GM18868 (cell line): Measurements from ENCODE around the gene SSX2IP.
"Not testable (repeated sequence)": the region's sequence is repeated elsewhere in the genome, so short reads cannot be mapped to it uniquely, and the experiment has no call there.

Source experiments
- ATAC-seq: cut with Tn5 transposase; IDR thresholded peaks from one replicate; pipeline ENCODE4 v1.9.1; 2021; ENCODE audit warnings: mild to moderate bottlenecking, moderate library complexity; ENCODE audit not compliant: unreplicated experiment

The SSX2IP gene

DNA sequence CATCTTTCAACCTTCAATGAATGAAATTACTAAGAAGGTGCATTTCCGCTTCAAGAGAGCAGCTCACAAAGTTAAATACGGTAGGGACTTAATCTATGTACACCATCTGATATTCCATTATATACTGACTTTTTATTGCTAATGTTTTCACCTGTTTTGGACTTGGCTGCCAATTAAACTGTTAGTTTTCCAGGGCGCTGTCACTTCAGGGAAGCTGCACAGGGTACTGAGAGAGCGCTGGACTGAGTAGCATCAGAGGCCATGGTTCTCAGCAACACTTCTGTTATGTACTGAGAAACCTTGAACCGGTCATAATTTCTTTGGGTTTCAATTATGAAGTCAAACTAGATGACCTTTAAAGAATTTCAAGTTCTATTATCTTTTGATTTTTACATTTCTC is 8.2 kb downstream of the SSX2IP start:
- ATAC-seq = no peak

DNA sequence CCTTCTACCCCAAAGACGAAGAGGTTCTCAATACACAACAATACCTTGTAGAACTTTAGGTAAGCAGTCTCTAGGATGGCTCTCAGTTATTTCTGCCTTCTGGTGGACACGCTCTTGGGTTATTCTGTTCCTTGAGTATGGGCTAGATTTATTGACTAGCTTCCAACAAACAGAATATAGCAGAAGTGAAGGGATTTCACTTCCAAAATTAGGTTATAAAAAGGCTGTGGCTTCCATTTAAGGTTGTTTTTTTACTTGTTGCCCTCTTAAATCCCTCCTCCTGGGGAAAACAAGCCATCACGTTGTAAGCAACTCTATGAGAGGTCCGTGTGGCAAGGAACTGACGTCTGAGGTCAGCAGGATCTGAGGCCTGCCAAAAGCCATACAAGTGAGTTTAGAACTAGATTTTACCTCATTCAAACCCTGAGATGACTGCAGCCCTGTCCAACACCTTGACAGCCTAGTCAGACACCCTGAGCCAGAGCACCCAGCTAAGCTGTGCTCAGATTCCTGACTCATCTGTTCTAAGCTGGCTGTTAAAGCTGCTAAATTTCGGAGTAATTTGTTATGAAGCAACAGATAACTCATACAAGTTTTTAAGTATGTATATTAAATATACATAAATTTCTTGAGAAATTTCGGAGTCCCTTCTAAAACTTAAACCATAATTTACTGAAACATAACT is 12.7 kb downstream of the SSX2IP start:
- no peak for ATAC-seq

DNA sequence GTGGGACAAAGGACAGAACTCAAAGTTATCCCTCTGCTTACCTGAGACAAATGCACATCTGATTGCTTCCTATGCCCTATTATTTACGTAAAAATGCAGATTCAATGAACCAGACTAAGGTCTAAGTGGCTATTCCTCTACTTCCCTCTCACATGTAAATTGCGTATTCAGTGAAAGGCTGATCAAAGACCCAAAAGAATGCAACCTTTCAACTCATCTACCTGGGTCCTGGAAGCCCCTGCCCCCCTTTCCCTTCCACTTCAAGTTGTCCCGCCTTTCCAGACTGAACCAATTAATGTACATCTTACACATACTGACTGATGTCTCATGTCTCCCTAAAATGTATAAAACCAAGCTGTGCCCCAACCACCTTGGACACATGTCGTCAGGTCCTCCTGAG is 14.6 kb downstream of the SSX2IP start:
- ATAC-seq = no peak

DNA sequence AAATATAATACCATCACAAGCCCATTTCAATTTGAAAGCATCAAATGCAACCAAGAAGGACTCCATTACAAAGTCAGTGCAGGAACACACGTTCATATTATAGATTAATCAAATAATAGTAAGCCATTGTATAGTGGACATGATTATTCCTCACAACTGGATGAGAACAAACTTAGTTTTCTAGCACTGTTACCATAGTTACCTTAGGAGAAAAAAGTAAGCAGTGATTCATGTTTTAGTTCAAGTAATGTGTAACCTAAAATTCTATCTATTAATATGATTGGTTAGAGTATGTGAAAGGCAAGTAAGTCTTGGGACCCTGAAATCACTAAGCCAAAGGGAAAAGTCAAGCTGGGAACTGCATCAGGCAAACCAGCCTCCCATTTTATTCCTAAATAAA is 15.2 kb downstream of the SSX2IP start:
- no peak for ATAC-seq

DNA sequence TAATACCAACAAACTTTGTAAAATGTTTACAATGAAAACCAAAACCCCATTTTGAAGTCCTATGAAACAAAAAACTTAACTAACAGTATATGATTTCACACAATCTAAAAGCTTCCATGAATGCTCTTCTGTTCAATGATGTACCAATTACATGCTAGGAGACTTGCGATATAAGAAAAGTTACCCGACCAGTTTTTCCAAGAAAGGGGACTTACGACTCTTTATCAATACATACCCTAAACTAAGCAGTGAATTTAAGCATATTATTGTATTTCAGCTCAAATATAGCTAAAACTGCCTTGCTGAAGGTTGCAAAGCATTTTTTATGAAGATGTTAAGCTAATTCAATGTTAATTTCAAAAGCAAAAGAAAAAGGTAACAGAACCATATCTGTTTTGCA is 15.6 kb downstream of the SSX2IP start:
- ATAC-seq = no peak

DNA sequence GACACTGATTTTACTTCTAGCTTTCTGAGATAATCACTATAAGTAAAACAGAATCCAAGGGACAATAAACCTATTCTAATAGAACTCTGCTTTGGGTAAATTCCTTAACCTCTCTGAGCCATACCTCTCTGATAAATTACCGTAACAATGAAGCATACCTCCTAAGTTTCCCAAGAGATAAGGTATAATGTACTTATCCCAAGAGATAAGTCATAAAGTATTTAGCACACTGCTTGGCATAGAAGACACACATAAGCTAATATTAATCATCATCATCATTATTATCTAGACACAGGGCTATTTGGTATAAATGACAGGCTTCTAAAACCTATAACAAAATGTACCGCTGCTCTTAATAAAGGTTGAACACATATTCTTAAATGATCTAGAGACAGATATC is 16.2 kb downstream of the SSX2IP start:
- ATAC-seq = no peak

DNA sequence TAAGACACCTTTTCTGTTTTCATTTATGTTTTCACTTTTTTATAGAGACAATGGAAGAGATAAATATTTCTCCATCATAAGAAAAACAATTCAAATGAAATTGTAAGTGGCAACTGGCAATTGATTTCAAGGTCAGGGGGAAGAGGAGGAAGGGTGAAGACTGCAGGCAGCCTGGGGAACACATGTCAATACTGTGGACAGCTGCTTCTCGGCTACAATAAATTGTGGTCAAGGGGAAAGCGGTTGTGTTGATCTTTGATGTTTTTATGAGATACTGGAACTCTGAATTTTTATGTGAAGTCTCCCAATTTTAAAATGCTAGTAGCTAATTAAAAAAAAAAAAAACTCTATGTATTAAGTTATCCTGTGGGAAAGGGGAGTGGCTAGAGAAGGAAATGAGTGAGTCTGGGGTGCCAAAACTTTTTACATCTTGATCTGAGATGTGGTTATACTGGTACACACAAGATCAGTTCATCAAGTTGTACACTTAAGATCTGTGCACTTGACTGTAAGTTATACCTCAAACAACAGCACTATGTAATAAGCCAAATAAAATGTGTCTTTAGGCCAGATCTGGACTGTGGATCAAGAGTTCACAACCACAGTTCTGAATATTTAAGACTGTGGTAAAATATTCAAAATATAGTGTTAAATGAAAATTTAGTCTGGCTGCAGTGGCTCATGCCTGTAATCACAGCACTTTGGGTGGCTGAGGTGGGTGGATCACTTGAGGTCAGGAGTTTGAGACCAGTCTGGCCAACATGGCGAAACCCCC is 18.0 kb downstream of the SSX2IP start:
- no peak for ATAC-seq

DNA sequence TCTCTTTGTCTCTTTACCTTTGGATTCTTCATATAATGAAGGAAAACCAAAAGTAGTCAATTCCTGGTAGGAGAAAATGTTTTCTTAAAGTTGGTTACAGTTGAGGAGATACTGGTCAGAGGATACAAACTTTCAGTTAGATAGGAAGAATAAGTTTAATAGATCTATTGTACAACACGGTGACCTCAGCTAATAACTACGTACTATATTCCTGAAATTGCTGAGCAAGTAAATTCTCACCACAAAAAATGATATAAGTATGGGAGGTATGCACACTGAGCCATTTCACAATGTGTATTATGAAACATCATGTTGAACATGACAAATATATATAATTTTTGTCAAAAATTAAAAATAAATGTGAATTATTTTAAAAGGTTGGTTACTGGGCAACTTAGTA is 20.4 kb downstream of the SSX2IP start:
- ATAC-seq = no peak

DNA sequence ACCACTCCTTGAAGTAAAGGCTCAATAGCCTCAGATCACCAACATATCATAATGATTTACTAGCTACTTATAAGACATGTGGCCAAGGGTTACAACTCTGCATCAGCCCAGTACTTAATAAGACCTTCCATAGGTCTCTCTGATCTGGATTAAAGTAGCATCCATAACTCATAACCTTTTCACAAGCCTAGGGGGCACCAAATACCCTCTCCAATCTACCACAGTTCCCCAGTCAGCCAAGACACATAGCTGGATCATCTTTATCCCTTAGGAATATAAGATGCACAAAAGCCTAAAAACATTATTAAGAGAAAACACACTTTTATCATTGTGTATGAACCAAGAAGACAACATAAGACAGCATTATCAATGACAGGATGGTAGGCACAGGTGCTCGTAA is 22.1 kb downstream of the SSX2IP start:
- no peak for ATAC-seq

DNA sequence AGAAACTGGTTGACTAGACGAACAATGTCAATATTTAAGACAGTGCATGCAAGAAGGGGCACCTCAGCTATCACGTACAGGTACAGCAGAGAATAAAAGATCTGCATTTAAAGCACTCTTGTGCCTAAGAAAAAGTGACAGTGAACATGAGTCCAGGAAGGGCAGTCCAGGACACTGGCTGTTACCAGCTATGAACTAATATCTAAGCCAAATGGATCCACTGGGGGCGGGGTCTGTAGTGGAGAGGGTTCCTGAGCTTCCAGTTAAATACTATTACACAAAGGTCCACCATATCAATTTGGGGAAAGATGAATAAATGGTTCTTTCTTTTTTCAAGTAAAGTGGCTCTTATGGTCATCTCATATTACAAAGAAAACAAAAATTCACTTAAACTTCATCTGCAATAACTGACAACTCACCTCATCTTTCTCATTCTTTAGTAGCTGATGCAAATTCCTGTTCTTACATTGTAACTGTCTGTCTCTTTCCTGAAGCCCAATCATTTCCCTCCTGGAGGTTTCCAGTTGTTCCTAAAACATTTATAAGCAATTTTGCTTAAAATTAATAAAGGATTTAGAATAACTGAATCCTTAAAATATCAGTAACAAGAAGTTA is 24.5 kb downstream of the SSX2IP start:
- ATAC-seq = no peak

DNA sequence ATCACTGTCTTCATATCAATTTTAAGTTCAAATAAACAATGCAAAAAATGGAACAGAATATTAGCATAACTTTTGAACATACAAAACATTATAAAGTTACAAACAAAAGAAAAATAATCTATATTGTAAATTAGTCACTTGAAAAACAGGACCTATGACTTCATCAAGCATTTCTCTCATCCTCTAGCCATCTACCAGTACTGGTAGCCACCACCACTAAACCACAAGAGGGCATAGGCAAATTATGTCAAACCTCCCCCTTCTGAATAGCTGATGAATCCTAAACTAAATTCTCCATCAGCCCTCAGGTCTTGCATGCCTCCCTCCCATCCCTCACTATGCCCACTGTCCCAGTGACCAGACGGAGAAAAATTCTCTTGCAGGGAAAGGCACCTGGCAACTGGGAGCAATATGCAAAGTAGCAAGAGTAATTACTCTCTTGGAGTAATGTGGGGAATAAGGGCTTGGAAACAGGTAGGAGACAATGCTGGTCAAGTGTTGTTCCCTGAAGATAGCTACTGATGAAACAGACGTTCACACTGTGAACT is 37.1 kb downstream of the SSX2IP start:
- no peak for ATAC-seq

DNA sequence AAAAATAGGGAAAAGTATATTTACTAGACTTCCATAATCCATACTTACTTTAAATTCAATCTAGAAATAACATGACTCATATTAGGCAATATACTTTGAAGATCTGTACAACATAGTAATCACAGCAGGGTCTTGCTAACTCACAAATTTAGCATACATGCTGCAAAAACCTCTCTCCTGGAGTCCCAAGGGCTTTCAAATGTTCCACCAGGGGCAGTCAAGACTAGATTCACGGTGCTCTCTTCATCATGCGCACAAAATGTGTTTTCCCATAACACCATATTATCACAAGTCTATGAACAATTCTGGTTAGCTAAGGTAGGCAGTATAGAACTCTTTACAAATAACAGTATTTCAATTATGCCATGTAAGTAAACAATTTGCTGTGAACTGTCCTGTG is 45.8 kb downstream of the SSX2IP start:
- no peak for ATAC-seq

DNA sequence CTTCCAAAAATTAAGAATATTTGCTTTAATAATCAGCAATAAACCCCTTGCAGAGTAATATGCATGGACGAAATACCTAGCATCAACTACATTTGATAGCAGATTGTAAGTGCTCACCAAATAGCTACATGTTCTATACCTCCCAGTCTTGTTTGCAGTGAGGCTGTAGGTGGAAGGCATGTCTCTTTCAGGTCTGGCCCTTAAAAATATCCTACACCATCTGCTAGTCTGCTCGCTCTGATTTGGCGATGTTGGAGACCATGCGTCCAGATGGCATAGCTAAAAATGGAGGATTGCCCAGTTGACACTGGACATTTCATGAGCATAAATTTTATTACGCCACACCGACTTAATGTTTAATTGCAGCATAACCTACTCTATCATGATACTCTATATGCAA is 47.1 kb downstream of the SSX2IP start:
- no peak for ATAC-seq

DNA sequence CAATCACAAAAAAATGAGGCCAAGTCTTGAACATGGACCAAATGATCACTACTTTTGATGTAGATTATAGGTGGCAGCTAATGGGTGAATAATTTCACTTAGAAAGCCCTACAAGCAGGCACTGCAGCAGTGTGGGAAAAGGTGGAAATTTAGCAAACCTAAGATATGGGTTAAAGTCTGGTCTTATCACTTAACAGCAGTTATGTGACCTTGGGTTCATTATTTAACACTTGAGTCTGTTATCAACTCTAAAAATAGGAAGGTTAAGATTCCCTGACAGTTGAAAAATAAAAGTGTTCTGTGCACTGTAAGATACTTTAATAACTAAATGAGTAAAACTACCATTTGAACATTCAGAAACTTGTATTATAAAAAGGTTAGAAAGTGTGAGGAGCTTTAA is 47.5 kb downstream of the SSX2IP start:
- ATAC-seq = no peak

DNA sequence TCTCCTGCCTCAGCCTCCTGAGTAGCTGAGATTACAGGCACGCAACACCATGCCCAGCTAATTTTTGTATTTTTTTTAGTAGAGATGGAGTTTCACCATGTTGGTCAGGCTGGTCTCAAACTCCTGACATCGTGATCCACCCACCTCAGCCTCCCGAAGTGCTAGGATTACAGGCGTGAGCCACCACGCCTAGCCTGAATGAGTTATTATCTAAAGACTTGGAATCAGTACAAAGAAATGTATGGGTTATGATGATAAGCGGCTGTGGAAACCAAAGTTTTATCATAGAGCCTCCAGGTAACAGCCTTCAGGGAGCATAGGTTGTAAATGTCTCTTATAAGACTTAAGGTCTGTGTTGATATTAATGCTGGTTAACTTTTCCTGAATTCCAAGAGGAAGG is 50.5 kb downstream of the SSX2IP start:
- not testable (repeated sequence) for ATAC-seq

DNA sequence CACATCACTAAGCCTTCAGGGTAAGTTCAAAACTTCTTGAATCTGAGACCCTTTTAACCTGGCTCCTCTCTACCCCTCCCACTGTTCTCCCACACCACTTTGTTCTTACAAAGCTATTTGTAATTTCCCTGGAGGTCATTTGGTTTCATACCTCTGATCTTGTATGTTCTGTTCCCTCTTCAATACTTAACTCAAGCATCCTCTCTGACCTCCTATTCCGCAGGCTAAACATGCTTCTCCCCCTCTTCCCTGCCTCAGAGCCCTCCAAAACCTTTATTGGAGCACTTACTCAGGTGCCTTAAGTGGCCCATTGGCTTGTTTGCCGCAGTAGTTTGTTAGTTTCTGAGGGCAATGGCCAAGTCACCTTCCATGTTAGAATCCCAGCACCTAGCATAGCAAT is 54.8 kb downstream of the SSX2IP start:
- no peak for ATAC-seq

DNA sequence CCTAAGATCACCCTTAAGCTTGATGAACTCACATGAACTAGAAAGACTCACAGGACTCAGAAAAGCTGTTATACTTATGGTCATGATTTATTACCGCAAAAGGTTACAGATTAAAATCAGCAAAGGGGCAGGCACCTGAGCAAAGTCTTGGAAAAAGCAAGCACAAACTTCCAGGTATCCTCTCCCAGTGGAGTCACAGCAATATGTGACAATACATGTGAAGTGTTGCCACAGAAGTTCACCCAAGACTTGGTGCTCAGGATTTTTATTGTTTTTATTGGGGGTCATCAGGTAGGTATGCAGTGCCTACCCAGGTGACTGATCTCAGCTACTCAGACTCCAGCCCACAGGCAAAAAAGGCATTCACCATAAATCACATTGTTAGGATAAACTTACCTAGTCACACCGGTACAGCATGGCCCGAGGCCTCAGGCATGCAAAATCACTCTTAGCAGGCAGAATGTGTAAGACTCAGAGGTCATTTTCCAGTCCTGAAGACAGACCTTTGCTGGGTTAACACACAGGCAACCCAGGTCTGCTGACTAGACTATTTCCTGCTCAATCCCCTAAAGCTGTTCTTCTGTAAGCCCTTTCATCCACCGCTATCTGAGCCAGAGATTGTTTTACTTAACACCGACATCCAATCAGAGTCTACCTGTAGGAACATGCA is 55.6 kb downstream of the SSX2IP start:
- ATAC-seq = no peak

DNA sequence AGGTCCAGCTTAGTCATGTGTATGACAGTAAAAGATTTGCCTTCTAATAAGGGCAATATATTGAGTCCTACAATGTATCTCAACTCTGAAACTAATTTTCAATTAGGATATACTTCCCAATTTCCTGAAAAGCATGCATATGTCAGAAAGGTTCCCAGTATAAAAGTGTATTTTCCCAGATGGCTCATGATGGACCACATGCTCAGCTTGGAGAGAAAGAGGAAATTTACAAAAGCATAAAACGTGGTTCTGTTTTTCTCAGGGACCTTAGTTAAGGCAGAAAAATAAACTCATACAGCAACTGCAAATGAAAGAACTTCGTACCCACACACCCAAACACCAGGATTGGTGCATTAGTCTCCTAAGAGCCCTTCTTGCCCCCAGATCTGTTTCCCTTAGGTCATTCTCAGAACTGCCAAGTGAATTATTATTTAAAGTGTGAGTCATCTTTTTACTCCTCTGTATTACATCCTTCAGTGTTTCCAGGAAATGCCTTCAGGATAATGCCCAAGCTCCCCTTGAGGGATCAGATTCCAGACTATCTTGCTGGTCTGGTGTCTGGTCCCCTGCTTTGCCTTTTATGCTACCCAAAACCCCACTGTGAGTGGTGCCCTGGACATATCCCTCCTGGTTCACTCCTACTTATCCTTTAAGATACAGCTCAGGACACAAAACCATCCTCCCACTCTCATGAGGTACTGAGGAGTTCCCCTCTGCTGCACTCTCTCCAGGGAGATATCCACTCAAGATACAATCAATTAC is 57.4 kb downstream of the SSX2IP start:
- no peak for ATAC-seq

DNA sequence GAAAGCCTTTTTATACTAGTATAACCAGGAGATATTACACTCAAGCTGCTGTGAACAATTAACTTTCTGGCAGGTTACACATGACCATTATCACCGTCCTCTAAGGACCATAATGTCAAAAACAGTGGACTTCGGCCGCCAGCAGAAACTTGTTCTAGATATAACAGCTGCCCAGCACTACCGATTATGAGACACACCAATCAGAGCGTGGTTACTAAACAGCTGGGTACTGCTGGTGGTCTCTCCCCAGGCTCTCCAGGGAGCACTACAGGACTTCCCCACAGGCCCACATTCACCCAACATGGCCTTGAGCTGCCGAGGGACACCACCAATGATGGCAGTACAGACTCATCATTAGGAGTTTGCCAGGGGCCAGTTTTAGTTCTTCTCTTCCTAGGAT is 58.1 kb downstream of the SSX2IP start:
- ATAC-seq = no peak

DNA sequence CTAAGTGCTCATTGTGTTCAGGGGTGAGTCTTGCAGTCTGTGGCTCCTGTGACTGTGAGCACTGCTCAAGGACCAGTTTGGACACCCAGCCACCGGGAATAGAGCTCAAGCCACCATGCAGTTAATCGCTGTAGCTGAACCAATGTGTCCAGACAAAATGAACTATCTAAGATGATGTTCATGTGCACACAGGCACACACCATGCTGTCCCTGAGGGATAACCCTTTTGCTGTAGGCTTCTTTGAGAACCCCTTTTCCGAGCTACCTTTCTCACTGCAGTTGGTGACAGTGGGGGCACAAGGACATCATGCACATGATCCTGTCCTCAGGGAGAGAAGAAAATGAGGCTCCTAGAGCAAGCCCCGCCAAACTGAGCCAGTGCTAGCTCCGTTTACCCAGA is 65.4 kb downstream of the SSX2IP start:
- no peak for ATAC-seq

DNA sequence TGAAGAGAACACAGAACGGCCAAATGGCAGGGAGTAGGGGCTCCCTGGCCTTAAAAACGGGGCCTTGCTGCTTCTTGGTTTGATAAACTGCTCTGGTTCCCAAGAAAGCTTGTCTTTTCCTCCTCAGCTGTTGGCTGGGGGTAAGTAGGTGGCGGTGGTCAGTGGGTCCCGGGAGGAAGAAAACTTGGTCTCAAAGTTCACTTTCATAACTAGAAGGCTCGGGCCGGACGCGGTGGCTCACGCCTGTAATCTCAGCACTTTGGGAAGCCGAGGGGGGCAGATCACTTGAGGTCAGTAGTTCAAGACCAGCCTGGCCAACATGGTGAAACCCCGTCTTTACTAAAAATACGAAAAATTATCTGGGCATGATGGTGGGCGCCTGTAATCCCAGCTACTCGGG is 68.7 kb downstream of the SSX2IP start:
- no peak for ATAC-seq
